HG03159 (cell line): Measurements from ENCODE around the gene LRRC3.
"Not testable (repeated sequence)": the region's sequence is repeated elsewhere in the genome, so short reads cannot be mapped to it uniquely, and the experiment has no call there.

Experiments
- ATAC-seq: cut with Tn5 transposase; IDR thresholded peaks from one replicate; pipeline ENCODE4 v1.9.1; 2021; ENCODE audit warnings: mild to moderate bottlenecking, moderate library complexity; ENCODE audit not compliant: unreplicated experiment

LRRC3 gene

GRCh38 chr21:44494956-44495355 lies 39.6 kb downstream of the LRRC3 start:
- ATAC-seq: no peak

DNA sequence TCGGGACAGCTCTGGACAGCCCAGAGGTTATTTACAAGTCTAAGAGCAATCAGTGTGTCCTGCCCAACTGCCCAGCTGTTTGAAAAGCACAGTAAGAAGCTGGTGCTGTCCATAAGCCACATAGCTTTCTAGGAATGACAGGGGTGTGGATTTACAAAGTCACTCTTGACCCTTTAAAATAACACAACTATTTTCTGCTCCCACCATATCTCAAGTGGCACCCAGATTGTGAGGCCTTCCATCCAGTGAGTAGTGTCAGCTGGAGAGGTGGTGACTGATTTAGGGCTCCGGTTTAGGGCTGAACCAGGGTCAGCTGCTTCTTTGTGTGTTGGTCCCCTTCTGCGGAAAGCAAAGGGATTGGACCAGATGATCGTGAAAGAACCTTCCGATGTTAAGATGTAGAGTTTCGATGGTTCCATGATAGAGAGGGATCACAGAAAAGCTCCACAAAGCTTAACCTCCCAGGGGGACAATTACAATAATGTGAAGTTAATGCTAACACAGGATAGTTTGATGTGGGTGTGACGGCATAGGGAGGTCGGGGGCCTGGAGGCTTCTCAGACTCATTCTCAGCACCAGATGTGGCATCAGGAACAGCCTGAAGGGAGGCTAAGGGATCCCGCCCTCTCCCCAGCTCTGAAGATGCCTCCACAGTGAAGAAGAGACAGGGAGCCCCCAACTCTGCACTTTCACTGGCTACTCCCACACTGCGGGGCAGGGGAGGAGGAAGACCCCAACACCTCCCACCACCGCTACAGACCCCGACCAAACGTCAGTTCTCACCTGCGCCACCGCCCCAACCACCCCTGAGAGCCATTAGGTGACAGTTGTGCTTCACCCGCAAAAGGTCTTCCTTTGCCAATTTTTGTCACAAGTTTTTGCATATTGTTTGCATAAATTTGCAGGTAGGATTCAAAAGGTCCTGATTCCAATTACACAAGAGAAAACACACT lies 40.6 kb downstream of the LRRC3 start:
- ATAC-seq: no peak

DNA sequence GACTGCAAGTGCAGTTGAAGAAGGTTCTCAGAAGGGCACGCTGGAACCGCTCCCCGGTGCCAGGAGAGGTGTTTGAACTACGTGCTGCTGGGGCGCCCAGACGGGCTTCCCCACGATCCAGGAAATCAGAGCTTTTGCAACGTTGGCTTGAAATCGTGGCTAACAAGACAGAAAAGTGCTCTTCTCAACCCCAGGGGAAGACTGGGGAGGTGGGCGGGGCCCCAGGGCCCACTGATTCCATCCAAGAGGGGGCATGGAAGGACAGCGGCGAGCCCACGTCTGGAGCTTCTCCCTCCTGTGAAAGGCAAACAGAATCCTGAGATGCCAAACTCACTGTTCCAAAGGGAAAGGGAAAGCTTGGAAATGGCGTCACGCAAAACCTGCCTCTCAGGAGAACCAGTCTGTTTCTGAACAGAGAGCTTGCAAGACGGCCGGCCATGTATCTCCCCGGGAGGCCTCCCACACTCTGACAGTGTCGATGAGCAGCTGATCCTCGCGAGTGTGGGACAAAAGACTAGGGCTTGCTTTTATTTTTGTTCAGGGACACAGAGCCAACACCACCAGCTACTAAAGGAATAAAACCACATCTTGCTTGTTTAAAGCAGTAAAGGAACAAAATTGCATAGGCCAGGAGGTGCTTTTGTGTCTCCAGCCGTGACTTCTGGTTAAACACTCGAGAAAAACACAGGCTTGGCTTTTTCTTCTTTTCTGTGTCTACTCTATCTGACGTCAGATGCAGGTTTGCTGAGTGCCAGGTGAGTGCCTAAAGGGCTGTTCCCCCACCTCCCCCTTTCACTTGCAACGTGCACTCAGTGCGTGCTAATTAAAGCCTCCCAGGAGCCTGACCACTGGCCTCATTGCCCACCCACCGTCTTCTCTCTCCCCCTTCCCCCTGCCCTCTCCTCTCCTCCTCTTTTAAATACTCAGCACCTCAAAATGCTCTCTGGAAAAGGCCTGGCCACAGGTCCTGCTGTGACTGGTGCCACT lies 41.5 kb downstream of the LRRC3 start:
- ATAC-seq: no peak

- no peak for ATAC-seq
These were observed 42.4 kb downstream of the LRRC3 start for GRCh38 chr21:44497703-44498126.

DNA sequence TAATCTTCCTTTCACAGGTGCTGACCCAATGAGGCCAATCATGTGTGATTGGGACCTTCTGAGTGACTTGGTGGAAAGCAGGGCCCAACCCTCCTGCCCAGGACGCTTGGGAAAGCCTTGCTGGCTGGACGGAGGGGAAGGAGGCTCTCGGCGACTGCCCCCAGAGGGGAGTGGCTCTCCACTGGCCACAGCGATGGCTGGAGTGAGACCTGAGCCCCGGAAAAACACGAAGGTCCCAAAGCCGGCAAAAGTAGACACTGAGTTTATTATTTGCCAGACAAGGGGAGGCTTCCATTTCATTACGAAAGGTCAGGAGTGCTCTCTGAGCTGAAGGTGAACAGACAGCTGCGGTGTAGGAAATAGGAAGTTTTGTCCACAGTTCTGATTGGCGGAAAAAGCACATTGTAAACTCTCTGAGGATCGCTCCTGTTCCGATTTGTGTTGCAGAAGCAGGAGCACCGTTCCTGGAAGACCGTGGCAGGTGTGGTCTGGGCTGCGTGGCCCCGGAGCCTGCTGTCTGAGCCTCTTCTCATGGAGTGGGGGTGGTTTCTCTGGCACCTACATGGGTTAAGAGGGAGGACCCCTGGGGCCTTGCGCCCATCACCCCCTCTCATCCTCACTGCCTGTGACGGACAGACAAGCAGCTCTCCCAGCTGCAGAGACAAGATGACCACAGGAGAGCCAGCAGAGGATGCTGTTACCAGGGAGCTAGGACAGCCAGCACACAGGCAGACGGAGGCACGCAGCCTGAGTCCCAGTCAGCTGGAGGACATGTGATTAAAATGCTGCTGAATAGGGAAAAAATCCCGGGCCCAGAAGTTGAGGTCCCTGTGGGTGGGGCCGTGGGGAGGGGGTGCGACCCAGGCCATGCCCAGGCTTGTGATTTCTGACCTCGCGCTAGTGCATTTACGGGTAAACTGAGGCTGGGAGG lies 43.2 kb downstream of the LRRC3 start:
- ATAC-seq: no peak

DNA sequence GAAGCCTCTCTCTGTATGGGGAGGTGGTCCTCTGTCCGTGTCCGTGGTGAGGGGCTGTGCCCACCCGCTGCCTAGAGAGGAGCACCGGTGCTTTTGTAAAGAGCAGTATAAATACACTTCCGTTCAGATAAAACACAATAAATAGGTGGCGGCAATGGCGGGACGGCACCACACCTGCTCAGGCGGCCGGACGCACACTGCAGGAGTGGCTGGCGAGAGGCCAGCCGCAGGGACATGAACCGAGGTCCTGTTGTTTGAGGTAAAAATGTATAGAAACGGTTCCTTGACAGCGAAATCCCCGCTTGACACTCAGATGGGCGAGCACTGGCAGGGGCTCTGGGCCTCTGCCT lies 43.9 kb downstream of the LRRC3 start:
- ATAC-seq: no peak

DNA sequence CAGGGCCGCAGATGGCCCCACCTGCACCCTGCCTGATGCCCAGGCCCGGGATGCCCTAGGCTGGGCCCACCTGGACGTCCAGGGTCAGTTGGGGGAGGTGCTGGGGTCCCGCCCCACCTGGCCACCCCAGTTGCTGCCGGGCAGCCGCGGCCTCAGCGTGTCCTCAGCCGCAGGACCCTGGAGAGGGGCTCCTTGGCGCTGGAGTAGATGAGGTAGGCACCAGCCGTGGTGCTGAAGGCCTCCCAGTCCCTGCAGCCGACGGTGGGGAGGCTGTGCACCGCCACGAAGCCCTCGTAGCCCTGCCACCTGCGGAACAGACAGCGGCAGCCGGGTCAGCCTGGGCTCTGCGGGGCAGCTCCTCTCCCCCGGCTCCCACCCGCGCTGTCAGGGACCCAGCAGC lies 44.3 kb downstream of the LRRC3 start:
- no peak for ATAC-seq

- no peak for ATAC-seq
These were observed 44.8 kb downstream of the LRRC3 start for GRCh38 chr21:44500111-44500510.

DNA sequence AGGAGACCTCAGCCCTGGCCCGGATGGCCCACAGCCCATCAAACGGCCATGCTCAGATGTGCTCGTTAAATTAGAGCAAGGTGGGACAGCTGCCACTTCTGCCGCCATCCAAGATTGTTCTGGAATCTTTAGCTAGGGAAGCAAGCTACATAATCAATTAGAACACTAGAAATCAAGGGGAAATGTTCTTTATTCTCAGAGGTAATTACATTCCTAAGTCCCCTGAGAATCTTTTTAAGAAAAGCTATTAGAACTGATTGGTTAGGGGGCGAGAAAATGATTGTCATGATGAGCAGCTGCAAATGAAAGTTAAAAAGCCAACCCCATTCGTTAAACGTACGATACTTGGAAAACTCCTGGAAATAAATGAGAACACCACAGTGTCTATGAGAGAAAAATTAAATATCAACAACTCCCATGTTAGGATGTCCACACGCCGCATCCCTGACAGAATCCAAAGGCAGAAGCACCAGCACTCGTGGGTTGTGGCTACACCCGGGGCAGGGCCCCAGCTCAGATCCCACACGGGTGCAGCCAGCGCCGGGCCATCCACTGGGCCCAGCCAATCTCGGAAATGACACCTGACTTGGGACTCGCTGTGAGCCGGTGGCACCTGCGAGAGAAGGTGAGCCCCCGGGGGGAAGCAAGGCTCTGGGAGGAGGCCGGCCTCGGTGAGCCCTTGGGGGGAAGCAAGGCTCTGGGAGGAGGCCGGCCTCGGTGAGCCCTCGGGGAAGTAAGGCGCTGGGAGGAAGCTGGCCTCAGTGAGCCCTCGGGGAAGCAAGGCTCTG lies 47.1 kb downstream of the LRRC3 start:
- ATAC-seq: no peak

GRCh38 chr21:44503006-44503889 lies 47.9 kb downstream of the LRRC3 start:
- ATAC-seq: not testable (repeated sequence)

DNA sequence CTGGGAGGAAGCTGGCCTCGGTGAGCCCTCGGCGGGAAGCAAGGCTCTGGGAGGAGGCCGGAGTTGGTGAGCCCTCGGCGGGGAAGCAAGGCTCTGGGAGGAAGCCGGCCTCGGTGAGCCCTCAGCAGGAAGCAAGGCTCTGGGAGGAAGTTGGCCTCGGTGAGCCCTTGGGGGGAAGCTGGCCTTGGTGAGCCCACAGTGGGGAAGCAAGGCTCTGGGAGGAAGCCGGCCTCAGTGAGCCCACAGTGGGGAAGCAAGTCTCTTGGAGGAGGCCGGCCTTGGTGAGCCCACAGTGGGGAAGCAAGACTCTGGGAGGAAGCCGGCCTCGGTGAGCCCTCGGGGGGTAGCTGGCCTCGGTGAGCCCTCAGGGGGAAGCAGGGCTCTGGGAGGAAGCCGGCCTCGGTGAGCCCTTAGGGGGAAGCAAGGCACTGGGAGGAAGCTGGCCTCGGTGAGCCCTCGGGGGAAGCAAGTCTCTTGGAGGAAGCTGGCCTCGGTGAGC lies 48.6 kb downstream of the LRRC3 start:
- ATAC-seq: no peak

DNA sequence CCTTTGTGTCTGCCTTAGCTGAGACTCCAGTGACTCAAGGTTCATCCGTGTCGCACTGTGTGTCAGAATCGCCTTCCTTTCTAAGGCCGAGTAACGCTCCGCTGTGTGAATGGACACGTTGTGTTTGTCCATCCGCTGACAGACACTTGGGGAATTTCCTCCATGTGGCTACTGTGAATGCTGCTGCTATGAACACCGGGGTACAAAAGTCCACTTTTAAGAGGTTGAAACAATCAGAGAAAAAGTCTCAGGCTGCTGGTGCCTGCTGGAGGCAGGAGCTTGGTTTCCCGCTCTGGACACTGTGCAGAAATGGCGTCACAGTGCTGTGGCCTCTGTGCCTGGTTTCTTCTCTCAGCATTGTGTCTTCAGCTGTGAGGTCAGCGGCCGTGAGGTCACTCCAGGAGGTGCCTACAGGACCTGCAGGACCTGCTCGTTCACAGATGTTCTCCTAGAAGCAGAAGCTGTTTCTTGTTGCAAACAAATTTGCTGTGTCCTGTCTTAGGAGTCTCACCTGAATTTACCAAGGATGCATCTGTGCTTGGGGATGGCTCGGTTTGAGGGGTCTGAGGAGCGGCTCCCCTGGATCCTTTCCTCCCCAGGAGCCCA lies 50.5 kb downstream of the LRRC3 start:
- no peak for ATAC-seq

DNA sequence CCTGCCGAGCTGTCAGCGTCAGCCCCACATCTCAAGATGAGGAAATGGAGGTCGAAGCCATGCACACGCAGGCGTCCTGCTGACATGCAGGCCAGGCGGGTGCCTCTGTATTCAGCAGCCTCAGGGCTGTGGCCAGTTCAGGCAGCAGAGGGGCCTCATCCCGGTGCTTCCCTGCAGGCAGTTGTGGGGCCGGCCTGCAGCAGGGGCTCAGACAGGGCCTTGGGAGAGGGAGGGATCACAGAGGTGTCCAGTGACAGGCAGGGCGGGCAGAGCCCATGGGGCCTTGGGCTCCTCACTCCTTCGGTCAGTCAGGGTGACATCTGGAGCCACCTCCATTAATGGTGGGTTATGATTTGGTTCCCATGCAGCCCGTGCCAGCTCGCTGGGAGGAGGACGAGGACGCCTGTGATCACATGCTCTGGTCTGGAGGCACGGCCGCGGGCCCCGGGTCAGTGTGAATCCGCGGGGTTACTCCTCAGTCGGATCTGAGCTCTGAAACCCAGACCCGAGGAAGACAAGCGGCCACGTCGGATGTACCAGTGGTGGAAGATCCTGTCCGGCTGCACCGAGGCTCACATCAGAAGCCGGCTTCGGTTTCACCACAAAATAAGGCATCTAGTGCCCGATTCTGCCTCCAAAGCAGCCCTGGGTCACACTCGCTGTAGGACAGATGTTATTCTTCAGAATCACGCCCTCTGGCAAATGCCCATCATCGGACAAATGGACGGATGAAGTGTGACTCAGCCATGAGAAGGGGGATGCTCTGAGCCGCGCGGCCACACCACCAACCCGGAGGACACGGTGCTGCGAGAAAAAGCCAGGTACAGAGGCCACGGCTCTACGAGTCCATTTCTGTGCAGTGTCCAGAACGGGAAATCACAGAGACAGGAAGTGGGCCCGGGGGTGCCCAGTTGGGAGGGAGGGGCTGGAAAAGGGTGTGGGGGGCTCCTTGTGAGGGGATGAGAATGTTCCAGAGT lies 51.3 kb downstream of the LRRC3 start:
- ATAC-seq: no peak

GRCh38 chr21:44507673-44508425 lies 52.5 kb downstream of the LRRC3 start:
- no peak for ATAC-seq

GRCh38 chr21:44508426-44508710 lies 53.1 kb downstream of the LRRC3 start:
- ATAC-seq: no peak

DNA sequence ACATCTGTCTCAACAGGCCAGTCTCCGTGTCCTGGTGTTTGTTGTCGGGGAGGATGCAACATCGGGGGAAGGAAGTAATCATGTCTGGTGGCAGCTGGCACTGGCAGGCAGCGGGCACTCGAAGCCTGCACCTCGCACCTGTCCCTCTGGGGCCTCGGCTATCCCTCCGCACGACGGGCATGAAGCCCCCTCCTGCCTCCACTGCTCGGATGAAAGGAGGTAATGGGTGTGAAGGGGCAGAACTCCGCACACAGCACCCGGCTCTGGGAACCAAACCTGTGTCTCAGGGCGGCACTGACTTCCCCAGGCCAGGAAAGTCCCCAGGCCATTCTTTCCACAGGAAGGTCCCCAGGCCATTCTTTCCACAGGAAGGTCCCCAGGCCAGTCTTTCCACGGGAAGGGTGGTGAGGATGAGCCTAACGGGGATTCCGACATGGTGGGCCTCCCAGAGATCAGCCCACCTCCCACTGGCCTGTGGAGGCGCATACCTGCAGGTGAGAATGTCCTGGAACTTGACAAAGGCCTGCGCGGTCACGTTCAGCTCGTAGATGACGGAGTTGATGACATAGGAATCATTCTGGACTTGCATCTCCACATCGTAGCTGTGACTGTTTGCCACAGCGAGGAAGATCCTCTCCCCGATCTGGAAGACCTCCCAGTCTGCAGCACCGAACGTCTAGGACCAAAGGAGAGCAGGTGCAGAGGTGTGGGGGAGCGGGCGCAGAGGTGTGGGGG lies 53.6 kb downstream of the LRRC3 start:
- ATAC-seq: no peak
